HEK293T (cell line): ENCODE data around the gene LCP1.

ENCODE experiments used
- BHLHE40 ChIP-seq: fragments of 450-650 bp; IDR thresholded peaks from 2 replicates; pipeline ENCODE4 v1.6.1; 2016; ENCODE audit warnings: mild to moderate bottlenecking, moderate library complexity, borderline replicate concordance
- ELF4 ChIP-seq: fragments of 450-650 bp; IDR thresholded peaks from 2 replicates; pipeline ENCODE4 v1.6.1; 2017; ENCODE audit warnings: antibody characterized with exemption
- FOXA1 ChIP-seq: fragments of 450-650 bp; IDR thresholded peaks from 2 replicates; pipeline ENCODE4 v1.6.1; 2016; ENCODE audit warnings: mild to moderate bottlenecking
- FOXM1 ChIP-seq: fragments of 450-650 bp; IDR thresholded peaks from 2 replicates; pipeline ENCODE4 v1.6.1; 2017; ENCODE audit warnings: mild to moderate bottlenecking, borderline replicate concordance
- LEF1 ChIP-seq: fragments of 450-650 bp; IDR thresholded peaks from 2 replicates; pipeline ENCODE4 v1.6.1; 2017; ENCODE audit warnings: mild to moderate bottlenecking, borderline replicate concordance
- PKNOX1 ChIP-seq: fragments of 450-650 bp; IDR thresholded peaks from 2 replicates; pipeline ENCODE4 v1.6.1; 2016
- SP1 ChIP-seq: fragments of 450-650 bp; IDR thresholded peaks from 2 replicates; pipeline ENCODE4 v1.6.1; 2017
- SUZ12 ChIP-seq: fragments of 450-650 bp; IDR thresholded peaks from 2 replicates; pipeline ENCODE4 v1.6.1; 2016; ENCODE audit warnings: mild to moderate bottlenecking
- TARDBP ChIP-seq: fragments of 450-650 bp; IDR thresholded peaks from 2 replicates; pipeline ENCODE4 v1.6.1; 2016
- ZNF384 ChIP-seq: fragments of 450-650 bp; IDR thresholded peaks from 2 replicates; pipeline ENCODE4 v1.6.1; 2016

- no peak for TF ChIP-seq PKNOX1
- no peak for TF ChIP-seq SUZ12
- TF ChIP-seq FOXA1: no peak
- TF ChIP-seq ELF4: no peak
- TF ChIP-seq BHLHE40: no peak
- TF ChIP-seq SP1: no peak
- TF ChIP-seq ZNF384: no peak
- TF ChIP-seq FOXM1: no peak
- TF ChIP-seq LEF1: no peak
- TF ChIP-seq TARDBP: no peak
Measured at GRCh38 chr13:46100191-46100815, 81.7 kb downstream of the LCP1 start.
